ENCODE measurements around the gene TTLL11.

TTLL11 gene

GRCh38 chr9:121772600-121773285 is 320.4 kb downstream of the TTLL11 start:
- no peak for DNase-seq (ENCODE audit: low read depth)
